ENCODE results near the gene USP3.

USP3 gene

GRCh38 chr15:63540449-63540848 lies 36.1 kb downstream of the USP3 start:
- DNase-seq (ENCODE audit: low read depth, low spot score), result no peak

- no peak for DNase-seq (ENCODE audit: low read depth, low spot score)
These were observed 40.0 kb downstream of the USP3 start for GRCh38 chr15:63544258-63545026.

GRCh38 chr15:63545520-63545919 lies 41.1 kb downstream of the USP3 start:
- no peak for DNase-seq (ENCODE audit: low read depth, low spot score)

GRCh38 chr15:63551400-63551799 lies 47.0 kb downstream of the USP3 start:
- DNase-seq (ENCODE audit: low read depth, low spot score), result no peak

- no peak for DNase-seq (ENCODE audit: low read depth, low spot score)
These were observed 49.0 kb downstream of the USP3 start for GRCh38 chr15:63553388-63553791.

- DNase-seq (ENCODE audit: low read depth, low spot score), result no peak
These were observed 50.0 kb downstream of the USP3 start for GRCh38 chr15:63554337-63554927.

GRCh38 chr15:63555507-63555906 lies 51.1 kb downstream of the USP3 start:
- no peak for DNase-seq (ENCODE audit: low read depth, low spot score)

- DNase-seq (ENCODE audit: low read depth, low spot score), result no peak
These were observed 51.9 kb downstream of the USP3 start for GRCh38 chr15:63556246-63556645.

- DNase-seq (ENCODE audit: low read depth, low spot score), result no peak
These were observed 52.3 kb downstream of the USP3 start for GRCh38 chr15:63556736-63557135.

GRCh38 chr15:63559753-63560152 lies 55.4 kb downstream of the USP3 start:
- no peak for DNase-seq (ENCODE audit: low read depth, low spot score)

- DNase-seq (ENCODE audit: low read depth, low spot score), result no peak
These were observed 56.5 kb downstream of the USP3 start for GRCh38 chr15:63560741-63561448.

- no peak for DNase-seq (ENCODE audit: low read depth, low spot score)
These were observed 59.7 kb downstream of the USP3 start for GRCh38 chr15:63564093-63564492.

GRCh38 chr15:63565536-63566186 lies 61.3 kb downstream of the USP3 start:
- DNase-seq (ENCODE audit: low read depth, low spot score), result no peak

- DNase-seq (ENCODE audit: low read depth, low spot score), result no peak
These were observed 68.5 kb downstream of the USP3 start for GRCh38 chr15:63572749-63573464.

GRCh38 chr15:63573533-63573932 lies 69.1 kb downstream of the USP3 start:
- no peak for DNase-seq (ENCODE audit: low read depth, low spot score)

- no peak for DNase-seq (ENCODE audit: low read depth, low spot score)
These were observed 70.9 kb downstream of the USP3 start for GRCh38 chr15:63575312-63575711.

GRCh38 chr15:63576441-63576840 lies 72.0 kb downstream of the USP3 start:
- DNase-seq (ENCODE audit: low read depth, low spot score), result no peak

- DNase-seq (ENCODE audit: low read depth, low spot score), result no peak
These were observed 77.8 kb downstream of the USP3 start for GRCh38 chr15:63582179-63582578.

GRCh38 chr15:63582718-63583426 lies 78.5 kb downstream of the USP3 start:
- no peak for DNase-seq (ENCODE audit: low read depth, low spot score)

- no peak for DNase-seq (ENCODE audit: low read depth, low spot score)
These were observed 82.4 kb downstream of the USP3 start for GRCh38 chr15:63586790-63587189.

GRCh38 chr15:63587527-63587926 lies 83.1 kb downstream of the USP3 start:
- DNase-seq (ENCODE audit: low read depth, low spot score), result no peak
